NCI-H2081 treated with DMSO at 0.1 percent for 48 hours (cell line): ENCODE measurements around the gene CD3G.
A peak's percentile ranks its signal among the peaks of the same experiment; 100 is the strongest.

ENCODE experiments used
- DNase-seq: peaks from one replicate; lab custom pipeline; 2025; lab: John Stamatoyannopoulos, UW

Gene CD3G

GRCh38 chr11:118325283-118325682 is 18.9 kb upstream of the CD3G start:
- DNase-seq: no peak

- no peak for DNase-seq
These were observed 15.4 kb upstream of the CD3G start for GRCh38 chr11:118328745-118329144.

GRCh38 chr11:118334745-118335144 is 9.4 kb upstream of the CD3G start:
- DNase-seq: no peak

- no peak for DNase-seq
These were observed 5.5 kb upstream of the CD3G start for GRCh38 chr11:118338637-118339061.

- DNase-seq: no peak
These were observed 4.7 kb upstream of the CD3G start for GRCh38 chr11:118339281-118339961.

GRCh38 chr11:118340449-118340848 is 3.7 kb upstream of the CD3G start:
- no peak for DNase-seq

GRCh38 chr11:118341261-118341660 is 2.9 kb upstream of the CD3G start:
- DNase-seq: no peak

GRCh38 chr11:118341815-118342489 is 2.2 kb upstream of the CD3G start:
- no peak for DNase-seq

- DNase-seq: no peak
These were observed 1.5 kb upstream of the CD3G start, which contains the start of gene CD3D for GRCh38 chr11:118342503-118343161. TSS of gene CD3D (minus strand) at chr11:118342705. CDS start at chr11:118342607, 98 bp downstream.

- DNase-seq: no peak
These were observed 896 bp upstream of the CD3G start for GRCh38 chr11:118343248-118343647.

GRCh38 chr11:118349475-118349874 is 5.3 kb downstream of the CD3G start:
- no peak for DNase-seq

GRCh38 chr11:118353084-118353710 is 9.1 kb downstream of the CD3G start:
- DNase-seq: no peak

- no peak for DNase-seq
These were observed 13.9 kb downstream of the CD3G start for GRCh38 chr11:118358071-118358470.

GRCh38 chr11:118359295-118359958 is 15.3 kb downstream of the CD3G start, which contains the start of gene UBE4A:
TSS of gene UBE4A (plus strand) at chr11:118359600. CDS start at chr11:118365081, 5,481 bp downstream.
- peak; percentile 73 for DNase-seq

GRCh38 chr11:118364956-118365615 is 20.9 kb downstream of the CD3G start:
- no peak for DNase-seq

GRCh38 chr11:118366287-118366686 is 22.1 kb downstream of the CD3G start:
- DNase-seq: no peak

GRCh38 chr11:118370774-118371173 is 26.6 kb downstream of the CD3G start:
- no peak for DNase-seq

- no peak for DNase-seq
These were observed 29.1 kb downstream of the CD3G start for GRCh38 chr11:118373263-118373662.

GRCh38 chr11:118373871-118374270 is 29.7 kb downstream of the CD3G start:
- no peak for DNase-seq

- no peak for DNase-seq
These were observed 30.6 kb downstream of the CD3G start for GRCh38 chr11:118374729-118375128.

GRCh38 chr11:118375978-118376377 is 31.8 kb downstream of the CD3G start:
- no peak for DNase-seq
